Psoas muscle (tissue), 8 donors: ENCODE results near the gene NEDD4. TPM values are rescaled to one million over a fixed set of nuclear protein-coding genes. Genes with fewer than 3 reads are reported as not detected.
A peak's percentile ranks its signal among the peaks of the same experiment; 100 is the strongest.

ENCODE experiments used
- ATAC-seq, 4 donors: fragments of 200-7000 bp; cut with Tn5 transposase; one replicate each; pipeline ENCODE4 v1.9.1; 2020; ENCODE audit warnings: moderate library complexity in 3 of 4, mild to moderate bottlenecking in 2 of 4
- DNase-seq, 2 donors: peaks; one replicate each; pipeline ENCODE4 v3.0.0-alpha.2; 2020
- H3K27ac ChIP-seq: fragments of 200-600 bp; one replicate; pipeline ENCODE4 v1.8.0; 2022
- H3K27me3 ChIP-seq, 3 donors: fragments of 200-600 bp in 1 of 3; one replicate each; pipeline versions ENCODE4 v1.6.1 to v1.8.0; 2013 to 2022; ENCODE audit warnings: low read length in 2 of 3, mild to moderate bottlenecking in 2 of 3, moderate library complexity in 1 of 3; ENCODE audit not compliant: insufficient read depth in 3 of 3
- H3K36me3 ChIP-seq, 2 donors: fragments of 200-600 bp in 1 of 2; one replicate each; pipeline versions ENCODE4 v1.6.1 to v1.8.0; 2013 to 2022; ENCODE audit warnings: low read depth in 1 of 2, mild to moderate bottlenecking in 1 of 2, moderate library complexity in 1 of 2; ENCODE audit not compliant: insufficient read depth in 1 of 2
- H3K4me1 ChIP-seq: fragments of 200-600 bp; one replicate; pipeline ENCODE4 v1.8.0; 2022
- H3K4me3 ChIP-seq: fragments of 200-600 bp; one replicate; pipeline ENCODE4 v1.8.0; 2022; ENCODE audit warnings: mild to moderate bottlenecking
- H3K9me3 ChIP-seq: fragments of 200-600 bp; one replicate; pipeline ENCODE4 v1.8.0; 2022
- WGBS, 3 donors: extraction: QIAGEN DNeasy Blood & Tissue Kit; methylation state at CpG; one replicate each; pipeline versions ENCODE4 v1.1.6 to v1.1.7; 2013; 5-methylcytosine and 5-hydroxymethylcytosine counted together
- intact Hi-C, 2 donors: fragments of 100-400 bp; cut with DNase I; formaldehyde crosslinking; loops; one replicate each; pipeline versions ENCODE4 v1.11.0 to v1.14.2; 2022
- polyA plus RNA-seq, 3 donors: library from polyadenylated mRNA; stranded (reverse); fragments of 200-250 nt; gene quantifications; one replicate each; pipeline ENCODE4 v1.2.3, GENCODE V29; 2013
- total RNA-seq, 4 donors: library from RNA; stranded (reverse); fragmentation: NEBNext Ultra II Directional in 2 of 4; extraction: Animal tissue kit (Norgen Biotek cat#: 25700) in 2 of 4; gene quantifications; one replicate each; pipeline versions ENCODE4 v1.2.1 to v1.2.4, GENCODE V29; 2021 to 2023
- TF ChIP-seq, protein P1 (sequence below): fragments of 200-600 bp; IDR thresholded peaks from one replicate; pipeline ENCODE4 v1.8.0; 2022; ENCODE audit warnings: antibody characterized with exemption
- donor health status: healthy with polysubstance abuse.
- donor health status: DM: no; HTN: no; CAD: no; lungs with moderate emphysema.
- donor health status: Bipolar disorder and iron deficiency.
- donor health status: healthy.
- donor health status: DM: yes; HTN: yes; CAD: no.
- donor health status: DM: no; HTN: no; CAD: no.
- donor health status: DM: no; HTN: no; CAD: no.
- donor health status: DM: yes; HTN: yes; CAD: no.

The NEDD4 gene
- total and polyA plus RNA-seq, 7 donors: 36.2 to 145 (median 94.5) TPM

DNA sequence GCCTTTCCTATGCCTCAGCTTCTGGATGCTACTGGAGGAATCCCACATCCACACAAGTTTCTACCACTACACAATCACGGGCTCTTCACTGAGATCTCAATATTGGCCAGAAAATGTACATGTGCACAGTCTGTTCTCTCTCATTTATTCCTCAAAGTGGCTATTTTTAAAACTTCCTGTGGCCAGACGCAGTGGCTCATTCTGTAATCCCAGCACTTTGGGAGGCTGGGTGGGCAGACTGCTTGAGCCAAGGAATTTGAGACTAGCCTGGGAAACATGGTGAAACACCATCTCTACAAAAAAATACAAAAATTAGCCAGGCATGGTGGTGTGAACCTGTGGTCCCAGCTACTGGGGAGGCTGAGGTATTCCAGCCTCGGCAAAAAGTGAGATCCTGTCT lies 159.1 kb downstream of the NEDD4 start:
- no peak overlapping the region for H3K4me3 ChIP-seq
- peaks cover 18 to 100% of the 10 kb centered on the region in 2 donors for H3K36me3 ChIP-seq
- intact Hi-C loops: no loop called here
- TF ChIP-seq, protein P1, sequence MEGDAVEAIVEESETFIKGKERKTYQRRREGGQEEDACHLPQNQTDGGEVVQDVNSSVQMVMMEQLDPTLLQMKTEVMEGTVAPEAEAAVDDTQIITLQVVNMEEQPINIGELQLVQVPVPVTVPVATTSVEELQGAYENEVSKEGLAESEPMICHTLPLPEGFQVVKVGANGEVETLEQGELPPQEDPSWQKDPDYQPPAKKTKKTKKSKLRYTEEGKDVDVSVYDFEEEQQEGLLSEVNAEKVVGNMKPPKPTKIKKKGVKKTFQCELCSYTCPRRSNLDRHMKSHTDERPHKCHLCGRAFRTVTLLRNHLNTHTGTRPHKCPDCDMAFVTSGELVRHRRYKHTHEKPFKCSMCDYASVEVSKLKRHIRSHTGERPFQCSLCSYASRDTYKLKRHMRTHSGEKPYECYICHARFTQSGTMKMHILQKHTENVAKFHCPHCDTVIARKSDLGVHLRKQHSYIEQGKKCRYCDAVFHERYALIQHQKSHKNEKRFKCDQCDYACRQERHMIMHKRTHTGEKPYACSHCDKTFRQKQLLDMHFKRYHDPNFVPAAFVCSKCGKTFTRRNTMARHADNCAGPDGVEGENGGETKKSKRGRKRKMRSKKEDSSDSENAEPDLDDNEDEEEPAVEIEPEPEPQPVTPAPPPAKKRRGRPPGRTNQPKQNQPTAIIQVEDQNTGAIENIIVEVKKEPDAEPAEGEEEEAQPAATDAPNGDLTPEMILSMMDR: no peak
- no peak for DNase-seq
- H3K4me1 ChIP-seq: no peaks in the 10 kb centered on the region
- no peaks in the 10 kb centered on the region for H3K9me3 ChIP-seq
- WGBS, 3 donors: 71 to 78% (median 72%) methylated on average over 3 of the region's 3 CpGs
- no peaks in the 10 kb centered on the region for H3K27me3 ChIP-seq
- no peak overlapping the region for H3K27ac ChIP-seq
- ATAC-seq: no peak

DNA sequence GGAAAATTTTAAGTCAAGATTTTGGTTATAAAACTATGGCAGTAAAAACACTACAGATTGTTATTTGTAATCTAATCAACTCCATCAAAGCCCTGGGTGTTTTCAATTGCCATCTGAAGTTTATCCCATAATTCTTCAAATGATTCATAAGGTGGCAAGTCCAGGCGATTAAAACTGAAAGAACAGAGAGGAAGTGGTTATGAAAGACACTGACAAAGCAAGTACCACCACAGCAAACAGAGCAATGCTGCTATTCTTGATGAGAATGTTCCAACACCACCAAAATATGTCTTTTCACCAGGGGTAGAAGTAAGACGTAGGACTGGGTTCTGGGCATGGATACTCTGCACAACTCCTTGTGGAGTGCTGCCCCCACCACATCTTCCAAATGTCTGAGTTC lies 163.6 kb downstream of the NEDD4 start:
- Histone ChIP-seq H3K4me3 (no peak overlapping the region), H3K27me3 (no peaks in the 10 kb centered on the region), H3K27ac (no peak overlapping the region), H3K9me3 (no peaks in the 10 kb centered on the region), H3K36me3 (peaks cover 14 to 75% of the 10 kb centered on the region in 2 donors), H3K4me1 (no peaks in the 10 kb centered on the region)
- intact Hi-C loops: no loop called here
- TF ChIP-seq, protein P1: no peak
- ATAC-seq (no peak), DNase-seq (no peak)
- WGBS, 3 donors: 81 to 91% (median 86%) methylated on average over 2 of the region's 2 CpGs

GRCh38 chr15:55827955-55828354 lies 165.5 kb downstream of the NEDD4 start:
- TF ChIP-seq, protein P1: no peak
- ATAC-seq (no peak), DNase-seq (no peak)
- no peak overlapping the region for H3K27ac ChIP-seq
- no peaks in the 10 kb centered on the region for H3K27me3 ChIP-seq
- WGBS, 3 donors: 92 to 98% (median 95%) methylated on average over 2 of the region's 2 CpGs
- H3K4me1 ChIP-seq: no peaks in the 10 kb centered on the region
- no peak overlapping the region for H3K4me3 ChIP-seq
- intact Hi-C loops: no loop called here
- peaks cover 7 to 56% of the 10 kb centered on the region in 2 donors for H3K36me3 ChIP-seq
- no peaks in the 10 kb centered on the region for H3K9me3 ChIP-seq

- no peak for DNase-seq
- Histone ChIP-seq H3K9me3 (no peaks in the 10 kb centered on the region), H3K4me3 (no peak overlapping the region), H3K27ac (no peak overlapping the region), H3K27me3 (no peaks in the 10 kb centered on the region), H3K36me3 (peaks cover 7 to 49% of the 10 kb centered on the region in 2 donors), H3K4me1 (no peaks in the 10 kb centered on the region)
- peak in 1 of 4 donors; percentile 23 for ATAC-seq
- intact Hi-C loops: no loop called here
- TF ChIP-seq, protein P1: no peak
- 67 to 80% (median 77%) methylated on average over 2 of the region's 2 CpGs for WGBS, 3 donors
Observed at GRCh38 chr15:55827204-55827603, 166.2 kb downstream of the NEDD4 start.
